Measurements from ENCODE around the gene GBF1. TPM values are rescaled to one million over a fixed set of nuclear protein-coding genes. Genes with fewer than 3 reads are reported as not detected.

GBF1 gene
- total and polyA plus RNA-seq, 4 donors, result 6.0 to 27.2 (median 15.2) TPM

DNA sequence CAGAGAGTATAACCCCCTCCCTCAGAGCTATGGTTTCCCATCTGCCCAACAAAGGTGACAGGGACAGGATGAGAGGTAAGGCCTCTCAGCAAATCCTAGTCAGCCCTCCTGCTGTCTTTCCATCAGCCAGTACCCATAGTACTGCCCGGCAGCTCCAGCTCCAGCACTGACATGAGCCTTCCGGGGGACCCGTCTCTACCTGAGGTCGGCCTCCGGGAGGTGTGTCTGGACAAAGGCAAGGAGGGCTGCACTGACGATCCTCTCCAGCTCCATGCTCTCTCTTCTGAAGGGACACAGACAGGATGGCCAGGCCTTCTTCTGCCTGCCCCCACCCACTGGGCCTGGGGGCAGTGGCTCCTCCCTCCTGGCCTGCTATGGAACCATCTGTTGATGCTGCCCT is 179.6 kb downstream of the GBF1 start:
- Histone ChIP-seq H3K4me3 (ENCODE audit: low read depth in 1 of 3, low read length in 3 of 3) (no peak overlapping the region), H3K27me3 (ENCODE audit: control insufficient read depth in 4 of 4, insufficient read depth in 4 of 4, low read length in 3 of 4) (no peaks in the 10 kb centered on the region), H3K4me1 (ENCODE audit: control insufficient read depth in 4 of 4, insufficient read depth in 4 of 4, low read length in 3 of 4) (peaks cover 3 to 31% (median 21%) of the 10 kb centered on the region in 4 donors), H3K36me3 (ENCODE audit: control insufficient read depth in 4 of 4, insufficient read depth in 3 of 4, low read depth in 1 of 4, low read length in 3 of 4) (peaks cover 0 to 10% (median 2%) of the 10 kb centered on the region in 4 donors), H3K9me3 (ENCODE audit: control insufficient read depth in 4 of 4, low read length in 3 of 4) (no peaks in the 10 kb centered on the region), H3K9ac (ENCODE audit: low read depth in 1 of 2, low read length in 2 of 2) (no peak overlapping the region), H3K27ac (ENCODE audit: low read depth in 1 of 2, low read length in 2 of 2) (no peak overlapping the region)
- TF ChIP-seq EGR1 (IDR thresholded peaks at IDR 0.05; ENCODE audit: low read depth in 2 of 2), result no peak
- no peak for TF ChIP-seq HNF4A (conservative IDR thresholded peaks at IDR 0.05)
- TF ChIP-seq, protein P1, sequence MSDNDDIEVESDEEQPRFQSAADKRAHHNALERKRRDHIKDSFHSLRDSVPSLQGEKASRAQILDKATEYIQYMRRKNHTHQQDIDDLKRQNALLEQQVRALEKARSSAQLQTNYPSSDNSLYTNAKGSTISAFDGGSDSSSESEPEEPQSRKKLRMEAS (IDR thresholded peaks at IDR 0.05), result no peak
- TF ChIP-seq HNF4G (IDR thresholded peaks at IDR 0.05), result no peak
- no peak for TF ChIP-seq JUND (IDR thresholded peaks at IDR 0.05)
- TF ChIP-seq RAD21 (IDR thresholded peaks at IDR 0.05), result no peak
- TF ChIP-seq NR2F2 (IDR thresholded peaks at IDR 0.05), result no peak
- DNase-seq (ENCODE audit: low spot score), result no peak
- 94% methylated on average over 6 of the region's 6 CpGs for WGBS

DNA sequence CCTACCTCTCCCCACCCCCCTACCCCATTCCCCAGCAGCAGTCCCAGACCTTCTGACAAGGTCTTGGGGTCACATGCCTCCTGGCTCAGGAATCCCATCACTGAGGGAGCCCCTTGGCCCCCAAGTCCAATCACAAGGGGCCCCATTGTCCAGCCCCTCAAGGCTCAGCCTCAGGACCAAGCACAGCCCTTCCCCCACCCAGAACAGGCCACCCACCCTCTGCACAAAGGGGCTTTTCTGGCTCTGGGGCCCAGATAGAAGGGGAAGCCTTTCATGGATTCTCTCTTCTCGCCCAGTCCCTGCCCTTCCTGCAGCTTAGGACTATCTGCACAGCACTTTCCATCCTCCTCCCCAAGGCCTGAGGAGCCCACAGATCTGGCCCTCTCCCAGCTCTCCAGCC is 180.1 kb downstream of the GBF1 start:
- TF ChIP-seq FOXA2 (IDR thresholded peaks at IDR 0.05) (no peak), ATF3 (IDR thresholded peaks at IDR 0.05) (no peak), RAD21 (IDR thresholded peaks at IDR 0.05) (no peak), GABPA (IDR thresholded peaks at IDR 0.05 in 1 of 2, conservative IDR thresholded peaks at IDR 0.05 in 1 of 2) (no peak), RXRA (IDR thresholded peaks at IDR 0.05) (no peak), SP1 (IDR thresholded peaks at IDR 0.05) (no peak)
- TF ChIP-seq, protein P2, sequence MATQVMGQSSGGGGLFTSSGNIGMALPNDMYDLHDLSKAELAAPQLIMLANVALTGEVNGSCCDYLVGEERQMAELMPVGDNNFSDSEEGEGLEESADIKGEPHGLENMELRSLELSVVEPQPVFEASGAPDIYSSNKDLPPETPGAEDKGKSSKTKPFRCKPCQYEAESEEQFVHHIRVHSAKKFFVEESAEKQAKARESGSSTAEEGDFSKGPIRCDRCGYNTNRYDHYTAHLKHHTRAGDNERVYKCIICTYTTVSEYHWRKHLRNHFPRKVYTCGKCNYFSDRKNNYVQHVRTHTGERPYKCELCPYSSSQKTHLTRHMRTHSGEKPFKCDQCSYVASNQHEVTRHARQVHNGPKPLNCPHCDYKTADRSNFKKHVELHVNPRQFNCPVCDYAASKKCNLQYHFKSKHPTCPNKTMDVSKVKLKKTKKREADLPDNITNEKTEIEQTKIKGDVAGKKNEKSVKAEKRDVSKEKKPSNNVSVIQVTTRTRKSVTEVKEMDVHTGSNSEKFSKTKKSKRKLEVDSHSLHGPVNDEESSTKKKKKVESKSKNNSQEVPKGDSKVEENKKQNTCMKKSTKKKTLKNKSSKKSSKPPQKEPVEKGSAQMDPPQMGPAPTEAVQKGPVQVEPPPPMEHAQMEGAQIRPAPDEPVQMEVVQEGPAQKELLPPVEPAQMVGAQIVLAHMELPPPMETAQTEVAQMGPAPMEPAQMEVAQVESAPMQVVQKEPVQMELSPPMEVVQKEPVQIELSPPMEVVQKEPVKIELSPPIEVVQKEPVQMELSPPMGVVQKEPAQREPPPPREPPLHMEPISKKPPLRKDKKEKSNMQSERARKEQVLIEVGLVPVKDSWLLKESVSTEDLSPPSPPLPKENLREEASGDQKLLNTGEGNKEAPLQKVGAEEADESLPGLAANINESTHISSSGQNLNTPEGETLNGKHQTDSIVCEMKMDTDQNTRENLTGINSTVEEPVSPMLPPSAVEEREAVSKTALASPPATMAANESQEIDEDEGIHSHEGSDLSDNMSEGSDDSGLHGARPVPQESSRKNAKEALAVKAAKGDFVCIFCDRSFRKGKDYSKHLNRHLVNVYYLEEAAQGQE (IDR thresholded peaks at IDR 0.05), result no peak
- Histone ChIP-seq H3K9me3 (ENCODE audit: control insufficient read depth in 4 of 4, low read length in 3 of 4) (no peaks in the 10 kb centered on the region), H3K36me3 (ENCODE audit: control insufficient read depth in 4 of 4, insufficient read depth in 3 of 4, low read depth in 1 of 4, low read length in 3 of 4) (peaks cover 0 to 10% (median 2%) of the 10 kb centered on the region in 4 donors), H3K9ac (ENCODE audit: low read depth in 1 of 2, low read length in 2 of 2) (no peak overlapping the region), H3K4me1 (ENCODE audit: control insufficient read depth in 4 of 4, insufficient read depth in 4 of 4, low read length in 3 of 4) (peaks cover 0 to 25% (median 16%) of the 10 kb centered on the region in 4 donors), H3K27me3 (ENCODE audit: control insufficient read depth in 4 of 4, insufficient read depth in 4 of 4, low read length in 3 of 4) (no peaks in the 10 kb centered on the region), H3K4me3 (ENCODE audit: low read depth in 1 of 3, low read length in 3 of 3) (no peak overlapping the region), H3K27ac (ENCODE audit: low read depth in 1 of 2, low read length in 2 of 2) (no peak overlapping the region)
- 94% methylated on average over 1 of the region's 1 CpG for whole genome bisulfite sequencing
- DNase-seq (ENCODE audit: low spot score), result no peak

DNA sequence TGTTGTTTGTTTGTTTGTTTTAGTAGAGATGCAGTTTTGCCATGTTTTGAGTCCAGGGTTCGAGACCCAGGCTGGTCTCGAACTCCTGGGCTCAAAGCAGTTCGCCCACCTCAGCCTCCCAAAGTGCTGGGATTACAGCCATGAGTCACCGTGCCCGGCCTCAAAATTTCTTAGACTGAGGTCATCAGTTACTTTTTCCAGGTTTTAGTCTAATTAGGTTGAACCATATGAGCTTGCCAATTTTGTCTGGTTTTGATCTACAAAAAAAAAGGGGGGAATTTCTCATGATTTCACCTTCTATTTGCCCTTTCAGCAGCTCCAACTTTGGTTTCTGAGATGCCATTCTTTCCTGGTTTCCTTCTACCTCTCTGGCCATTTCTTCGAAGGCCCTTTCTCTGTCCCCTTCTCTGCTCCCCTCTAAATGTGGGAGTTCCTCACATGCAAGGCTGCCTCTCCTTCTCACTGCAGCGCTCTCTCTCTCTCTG is 181.5 kb downstream of the GBF1 start:
- 91% methylated on average over 7 of the region's 7 CpGs for WGBS

More for the DNA sequence above, 181.5 kb downstream of the GBF1 start:
- no peak overlapping the region for H3K4me3 ChIP-seq (ENCODE audit: low read depth in 1 of 3, low read length in 3 of 3)
- H3K9ac ChIP-seq (ENCODE audit: low read depth in 1 of 2, low read length in 2 of 2), result no peak overlapping the region
- H3K27me3 ChIP-seq (ENCODE audit: control insufficient read depth in 4 of 4, insufficient read depth in 4 of 4, low read length in 3 of 4), result no peaks in the 10 kb centered on the region
- peaks cover 0 to 10% (median 2%) of the 10 kb centered on the region in 4 donors for H3K36me3 ChIP-seq (ENCODE audit: control insufficient read depth in 4 of 4, insufficient read depth in 3 of 4, low read depth in 1 of 4, low read length in 3 of 4)
- H3K4me1 ChIP-seq (ENCODE audit: control insufficient read depth in 4 of 4, insufficient read depth in 4 of 4, low read length in 3 of 4), result peaks cover 0 to 25% (median 20%) of the 10 kb centered on the region in 4 donors
- no peak for TF ChIP-seq ZBTB33 (IDR thresholded peaks at IDR 0.05)
- no peak for TF ChIP-seq NR2F2 (IDR thresholded peaks at IDR 0.05)
- TF ChIP-seq, protein P2 (IDR thresholded peaks at IDR 0.05), result no peak
- TF ChIP-seq YY1 (IDR thresholded peaks at IDR 0.05), result no peak
- TF ChIP-seq TAF1 (conservative IDR thresholded peaks at IDR 0.05), result no peak
- no peak for TF ChIP-seq HNF4A (conservative IDR thresholded peaks at IDR 0.05)
- no peak for TF ChIP-seq JUND (IDR thresholded peaks at IDR 0.05)
- no peak for TF ChIP-seq FOXA2 (IDR thresholded peaks at IDR 0.05)
- no peak for TF ChIP-seq ATF3 (IDR thresholded peaks at IDR 0.05)
- TF ChIP-seq EGR1 (IDR thresholded peaks at IDR 0.05; ENCODE audit: low read depth in 2 of 2), result no peak
- TF ChIP-seq GABPA (IDR thresholded peaks at IDR 0.05 in 1 of 2, conservative IDR thresholded peaks at IDR 0.05 in 1 of 2), result no peak
- H3K27ac ChIP-seq (ENCODE audit: low read depth in 1 of 2, low read length in 2 of 2), result no peak overlapping the region
- DNase-seq (ENCODE audit: low spot score), result no peak
- H3K9me3 ChIP-seq (ENCODE audit: control insufficient read depth in 4 of 4, low read length in 3 of 4), result no peaks in the 10 kb centered on the region
